SW480 (cell line): ENCODE results near the gene SCFD1.
A peak's percentile ranks its signal among the peaks of the same experiment; 100 is the strongest.
"Not testable (repeated sequence)": the region's sequence is repeated elsewhere in the genome, so short reads cannot be mapped to it uniquely, and the experiment has no call there.

ENCODE experiments used
- DNase-seq: peaks from one replicate; pipeline ENCODE4 v3.0.0-alpha.2; 2016; ENCODE audit warnings: low spot score

SCFD1 gene

GRCh38 chr14:30680036-30680435, 57.9 kb downstream of the SCFD1 start:
- DNase-seq = no peak

GRCh38 chr14:30680776-30681175, 58.7 kb downstream of the SCFD1 start:
- not testable (repeated sequence) for DNase-seq

GRCh38 chr14:30681752-30682355, 59.7 kb downstream of the SCFD1 start:
- peak; percentile 11 for DNase-seq

- not testable (repeated sequence) for DNase-seq
Measured at GRCh38 chr14:30690487-30691355, 68.6 kb downstream of the SCFD1 start.

GRCh38 chr14:30691751-30692398, 69.8 kb downstream of the SCFD1 start:
- no peak for DNase-seq

- no peak for DNase-seq
Measured at GRCh38 chr14:30692669-30693068, 70.5 kb downstream of the SCFD1 start.

GRCh38 chr14:30698463-30698862, 76.3 kb downstream of the SCFD1 start:
- DNase-seq = no peak

GRCh38 chr14:30706704-30707103, 84.6 kb downstream of the SCFD1 start:
- DNase-seq = no peak

- DNase-seq = no peak
Measured at GRCh38 chr14:30708157-30708556, 86.0 kb downstream of the SCFD1 start.

GRCh38 chr14:30709201-30709600, 87.1 kb downstream of the SCFD1 start:
- no peak for DNase-seq

- no peak for DNase-seq
Measured at GRCh38 chr14:30710876-30711275, 88.8 kb downstream of the SCFD1 start.

GRCh38 chr14:30719137-30719536, 97.0 kb downstream of the SCFD1 start:
- DNase-seq = no peak

GRCh38 chr14:30725763-30726162, 103.6 kb downstream of the SCFD1 start:
- DNase-seq = no peak

GRCh38 chr14:30728471-30728870, 106.4 kb downstream of the SCFD1 start:
- no peak for DNase-seq

GRCh38 chr14:30737916-30738315, 115.8 kb downstream of the SCFD1 start:
- no peak for DNase-seq

GRCh38 chr14:30738978-30739377, 116.9 kb downstream of the SCFD1 start:
- DNase-seq = no peak

GRCh38 chr14:30748343-30748742, 126.2 kb downstream of the SCFD1 start:
- no peak for DNase-seq

- DNase-seq = no peak
Measured at GRCh38 chr14:30751646-30752416, 129.7 kb downstream of the SCFD1 start.

- DNase-seq = no peak
Measured at GRCh38 chr14:30753452-30753851, 131.3 kb downstream of the SCFD1 start.

GRCh38 chr14:30754778-30755177, 132.7 kb downstream of the SCFD1 start:
- DNase-seq = peak; percentile 14

GRCh38 chr14:30756594-30756993, 134.5 kb downstream of the SCFD1 start:
- no peak for DNase-seq

- DNase-seq = no peak
Measured at GRCh38 chr14:30757082-30757481, 135.0 kb downstream of the SCFD1 start.
